VCaP (cell line): ENCODE data around the gene IGLL1.

ENCODE experiments used
- H3K27ac ChIP-seq: fragments of 450-650 bp; 2 replicates; pipeline ENCODE4 v1.5.1; 2017
- TF ChIP-seq, protein P1 (sequence below): fragments of 450-650 bp; conservative IDR thresholded peaks from 2 replicates; pipeline ENCODE4 v1.5.1; 2017; ENCODE audit warnings: mild to moderate bottlenecking, moderate library complexity

The IGLL1 gene

GRCh38 chr22:23591846-23592245, 11.8 kb upstream of the IGLL1 start:
- H3K27ac ChIP-seq: no peak overlapping the region
- TF ChIP-seq, protein P1, sequence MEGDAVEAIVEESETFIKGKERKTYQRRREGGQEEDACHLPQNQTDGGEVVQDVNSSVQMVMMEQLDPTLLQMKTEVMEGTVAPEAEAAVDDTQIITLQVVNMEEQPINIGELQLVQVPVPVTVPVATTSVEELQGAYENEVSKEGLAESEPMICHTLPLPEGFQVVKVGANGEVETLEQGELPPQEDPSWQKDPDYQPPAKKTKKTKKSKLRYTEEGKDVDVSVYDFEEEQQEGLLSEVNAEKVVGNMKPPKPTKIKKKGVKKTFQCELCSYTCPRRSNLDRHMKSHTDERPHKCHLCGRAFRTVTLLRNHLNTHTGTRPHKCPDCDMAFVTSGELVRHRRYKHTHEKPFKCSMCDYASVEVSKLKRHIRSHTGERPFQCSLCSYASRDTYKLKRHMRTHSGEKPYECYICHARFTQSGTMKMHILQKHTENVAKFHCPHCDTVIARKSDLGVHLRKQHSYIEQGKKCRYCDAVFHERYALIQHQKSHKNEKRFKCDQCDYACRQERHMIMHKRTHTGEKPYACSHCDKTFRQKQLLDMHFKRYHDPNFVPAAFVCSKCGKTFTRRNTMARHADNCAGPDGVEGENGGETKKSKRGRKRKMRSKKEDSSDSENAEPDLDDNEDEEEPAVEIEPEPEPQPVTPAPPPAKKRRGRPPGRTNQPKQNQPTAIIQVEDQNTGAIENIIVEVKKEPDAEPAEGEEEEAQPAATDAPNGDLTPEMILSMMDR: no peak

- TF ChIP-seq, protein P1: peak; percentile 90
- no peak overlapping the region for H3K27ac ChIP-seq
Observed at GRCh38 chr22:23591201-23591791, 11.2 kb upstream of the IGLL1 start.

DNA sequence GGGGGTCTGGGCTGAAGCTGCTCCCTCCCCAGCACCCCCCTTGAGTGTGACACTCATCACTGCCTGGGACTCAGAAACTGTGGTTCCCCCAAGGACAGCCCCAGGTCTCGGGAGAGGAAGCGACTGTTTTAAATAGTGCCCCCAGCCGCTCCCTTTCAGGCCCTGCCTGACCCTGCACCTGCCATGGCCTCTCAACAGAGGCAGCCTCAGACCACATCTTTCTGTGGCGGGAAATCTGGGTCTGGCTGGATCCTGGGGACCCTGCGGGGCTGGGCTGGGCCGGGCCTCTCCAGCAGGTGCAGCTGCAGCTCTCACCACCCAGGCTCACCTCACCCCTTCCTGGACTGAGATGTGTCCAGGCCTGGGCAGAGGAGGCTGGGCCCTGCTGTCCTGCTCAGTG, 3.7 kb upstream of the IGLL1 start:
- TF ChIP-seq, protein P1: no peak
- H3K27ac ChIP-seq: no peak overlapping the region

DNA sequence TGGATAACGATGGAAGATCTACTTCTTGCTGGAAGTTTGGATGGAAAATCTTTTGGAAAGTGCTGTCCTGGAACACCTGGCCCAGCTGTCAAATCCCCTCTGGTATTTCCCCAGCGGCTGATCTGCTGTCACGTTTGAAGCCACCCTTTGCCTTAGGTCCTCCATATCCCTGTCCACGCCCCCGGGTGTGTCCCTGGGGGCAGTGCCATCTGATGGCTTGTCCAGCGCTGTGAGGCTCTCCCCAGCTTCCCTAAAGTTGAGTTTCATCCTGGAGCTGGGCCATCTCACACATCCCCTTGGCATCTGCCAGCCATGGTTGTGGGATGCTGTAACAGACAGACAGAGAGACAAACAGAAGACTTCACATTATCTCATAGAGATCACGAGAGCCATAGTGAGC, 3.1 kb upstream of the IGLL1 start:
- TF ChIP-seq, protein P1: no peak
- no peak overlapping the region for H3K27ac ChIP-seq

DNA sequence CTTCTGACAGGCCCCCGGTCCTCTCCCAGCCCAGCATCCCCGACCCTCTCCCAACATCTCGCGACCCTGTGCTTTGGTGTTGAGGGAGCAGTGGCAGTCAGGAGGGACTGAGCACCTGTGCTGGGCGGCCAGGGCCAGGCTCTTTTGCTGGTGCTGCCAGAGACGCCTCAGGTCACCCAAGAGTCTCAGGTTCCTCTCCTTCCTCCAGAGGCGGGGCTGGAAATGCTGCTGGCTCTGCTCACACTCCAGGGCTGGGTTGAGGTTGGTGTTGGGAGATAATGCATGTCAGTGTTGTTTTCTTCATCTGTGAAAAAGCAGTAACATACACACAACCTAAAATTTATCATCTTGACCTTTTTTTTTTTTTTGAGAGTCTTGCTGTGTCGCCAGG, 1.2 kb upstream of the IGLL1 start:
- TF ChIP-seq, protein P1: no peak
- H3K27ac ChIP-seq: no peak overlapping the region

GRCh38 chr22:23580576-23581259, 628 bp upstream of the IGLL1 start:
- TF ChIP-seq, protein P1: no peak
- no peak overlapping the region for H3K27ac ChIP-seq

DNA sequence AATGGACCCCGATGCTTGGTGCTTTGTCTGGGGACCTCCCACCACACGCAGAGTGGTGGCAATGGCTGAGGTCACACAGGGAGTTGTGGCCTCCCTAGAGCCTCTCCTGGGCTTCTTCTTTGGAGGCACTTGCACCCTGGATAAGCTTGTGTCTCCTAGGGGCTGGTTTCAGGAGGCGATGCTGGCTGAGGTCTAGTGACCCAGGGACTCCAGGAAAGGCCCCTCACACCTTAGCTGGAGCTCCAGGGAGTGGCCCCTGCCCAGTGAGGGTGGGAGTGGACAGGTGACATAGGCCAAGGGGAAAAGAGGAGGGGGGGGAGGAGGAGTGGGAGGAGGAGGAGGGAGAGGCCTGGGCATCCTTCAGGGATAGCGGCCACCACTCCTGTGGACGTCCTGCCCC, 810 bp downstream of the IGLL1 start:
- TF ChIP-seq, protein P1: no peak
- no peak overlapping the region for H3K27ac ChIP-seq
